ENCODE results near the gene TTLL11. TPM values are rescaled to one million over a fixed set of nuclear protein-coding genes. Genes with fewer than 3 reads are reported as not detected.

The TTLL11 gene
- total RNA-seq, 1 experiment from 2014 or later: 1.5 TPM

- H4K5ac ChIP-seq (ENCODE audit: insufficient read length, low read depth, low read length): no peak overlapping the region
- H3K4me1 ChIP-seq (ENCODE audit: insufficient read depth, low read length): peaks cover 3% of the 10 kb centered on the region; the same call in 1 of the 2 replicates
- no peak overlapping the region for H3K4ac ChIP-seq (ENCODE audit: low read depth, low read length)
- no peak overlapping the region for H3K18ac ChIP-seq (ENCODE audit: insufficient read length, low read depth, low read length)
- H3K79me2 ChIP-seq (ENCODE audit: insufficient read depth, low read length): no peaks in the 10 kb centered on the region
- no peaks in the 10 kb centered on the region for H3K23me2 ChIP-seq (ENCODE audit: insufficient read length, low read depth, low read length, poor library complexity, severe bottlenecking)
- Mint-ChIP-seq H3K27me3 (ENCODE audit: low read depth) (peaks cover 3% of the 10 kb centered on the region; the same call in 1 of the 2 replicates), H3K4me1 (peaks cover 20 to 27% of the 10 kb centered on the region in 2 experiments), H3K36me3 (ENCODE audit: insufficient read depth in 1 of 3, low read depth in 3 of 3) (no peaks in the 10 kb centered on the region), H3K4me3 (no peak overlapping the region), H3K27ac (no peak overlapping the region; a peak in 1 of 7 replicates), H3K9me3 (no peaks in the 10 kb centered on the region)
- no peak for TF ChIP-seq CTCF (conservative IDR thresholded peaks at IDR 0.05)
- no peaks in the 10 kb centered on the region for H4K20me1 ChIP-seq (ENCODE audit: control insufficient read depth, insufficient read depth, insufficient read length)
- H3K4me2 ChIP-seq (ENCODE audit: insufficient read depth, insufficient read length, low read length): no peak overlapping the region
- H3K27ac ChIP-seq (ENCODE audit: insufficient read length, low read depth, low read length): no peak overlapping the region
- H2AK5ac ChIP-seq (ENCODE audit: insufficient read length, low read length): no peak overlapping the region
- no peak overlapping the region for H4K91ac ChIP-seq (ENCODE audit: insufficient read length, low read depth, low read length)
- no peaks in the 10 kb centered on the region for H3K27me3 ChIP-seq (ENCODE audit: insufficient read depth, low read length)
- no CpG with 5 or more reads among the region's 4 CpGs for WGBS (ENCODE audit: extremely low coverage, insufficient read length, low lambda C conversion rate)
- no peak overlapping the region for H3K23ac ChIP-seq (ENCODE audit: insufficient read length, low read depth, low read length)
- no peak overlapping the region for H2BK12ac ChIP-seq (ENCODE audit: insufficient read length, low read depth, low read length)
- H2BK5ac ChIP-seq (ENCODE audit: insufficient read length, low read length): no peak overlapping the region
- no peaks in the 10 kb centered on the region for H3K9me3 ChIP-seq (ENCODE audit: control insufficient read depth, low read depth, low read length)
- H4K8ac ChIP-seq (replicated peaks; ENCODE audit: insufficient read length, low read depth, low read length): no peak overlapping the region
- no peak overlapping the region for H3K14ac ChIP-seq (ENCODE audit: insufficient read depth, low read length)
- no peak overlapping the region for H2BK120ac ChIP-seq (ENCODE audit: low read depth, low read length, poor library complexity, severe bottlenecking)
- no peak overlapping the region for H3K9ac ChIP-seq (ENCODE audit: extremely low read depth, insufficient read length, low read length)
- H3K79me1 ChIP-seq (ENCODE audit: insufficient read depth, low read depth, low read length, poor library complexity, severe bottlenecking): no peaks in the 10 kb centered on the region
- H2AFZ ChIP-seq (ENCODE audit: low read length): no peak overlapping the region
- no peak overlapping the region for H3K56ac ChIP-seq (ENCODE audit: insufficient read length, low read depth, low read length)
- H2BK15ac ChIP-seq (ENCODE audit: low read depth, low read length): no peak overlapping the region
- no peak for DNase-seq
- no peak overlapping the region for H3T11ph ChIP-seq (ENCODE audit: low read length)
- no peak overlapping the region for H2BK20ac ChIP-seq (ENCODE audit: low read depth, low read length, poor library complexity, severe bottlenecking)
Measured at GRCh38 chr9:122036408-122036807, 56.7 kb downstream of the TTLL11 start.

Data from H9 (cell line).